K562 (cell line): Measurements from ENCODE around the gene FLOT2. TPM values are rescaled to one million over a fixed set of nuclear protein-coding genes. Genes with fewer than 3 reads are reported as not detected.

ENCODE experiments used
- ARID4B ChIP-seq: sonication (generic); formaldehyde crosslinking; IDR thresholded peaks from 2 replicates; pipeline ENCODE4 v1.8.0; 2022; ENCODE audit warnings: mild to moderate bottlenecking, missing genetic modification reagents
- BRD9 ChIP-seq: fragments of 450-650 bp; IDR thresholded peaks from 2 replicates; pipeline ENCODE4 v1.6.1; 2018; ENCODE audit warnings: low read depth; ENCODE audit not compliant: partially characterized antibody
- CREB3L1 ChIP-seq: fragments of 450-650 bp; IDR thresholded peaks from 2 replicates; pipeline ENCODE4 v1.6.1; 2014; ENCODE audit warnings: low read depth, mild to moderate bottlenecking, moderate library complexity, borderline replicate concordance
- ETS1 ChIP-seq: conservative IDR thresholded peaks from 2 replicates; pipeline ENCODE4 v1.6.1; 2011; ENCODE audit warnings: low read depth, mild to moderate bottlenecking, low read length; ENCODE audit not compliant: control insufficient read depth
- KDM2B ChIP-seq: fragments of 250-450 bp; sonication (Bioruptor Pico); IDR thresholded peaks from 2 replicates; pipeline ENCODE4 v1.8.0; 2021; ENCODE audit warnings: mild to moderate bottlenecking, moderate library complexity
- LCOR ChIP-seq: sonication (generic); formaldehyde crosslinking; IDR thresholded peaks from 2 replicates; pipeline ENCODE4 v1.8.0; 2022; ENCODE audit warnings: mild to moderate bottlenecking, missing genetic modification reagents
- MAZ ChIP-seq, 2 experiments: fragments of 450-650 bp in 1 of 2; sonication (generic) in 1 of 2; formaldehyde crosslinking; IDR thresholded peaks in 1 of 2; conservative IDR thresholded peaks in 1 of 2; 2 replicates each; pipeline versions ENCODE4 v1.4.0 to v1.5.0; 2020; ENCODE audit warnings: mild to moderate bottlenecking in 1 of 2, missing genetic modification reagents in 1 of 2
- MTA1 ChIP-seq: fragments of 450-650 bp; IDR thresholded peaks from 2 replicates; pipeline ENCODE4 v1.6.1; 2017; ENCODE audit warnings: borderline replicate concordance
- MTA3 ChIP-seq: fragments of 450-650 bp; formaldehyde crosslinking; IDR thresholded peaks from 2 replicates; pipeline ENCODE4 v1.6.1; 2017; ENCODE audit warnings: mild to moderate bottlenecking, borderline replicate concordance
- POLR2AphosphoS5 ChIP-seq: IDR thresholded peaks from 2 replicates; pipeline ENCODE4 v1.6.1; 2011; ENCODE audit warnings: mild to moderate bottlenecking, low read depth, low read length, moderate library complexity; ENCODE audit not compliant: control insufficient read depth, insufficient read depth
- RBM22 ChIP-seq: fragments of 200-400 bp; formaldehyde crosslinking; IDR thresholded peaks from 2 replicates; pipeline ENCODE4 v1.6.1; 2018; ENCODE audit warnings: low read length, low read depth; ENCODE audit not compliant: poor library complexity, severe bottlenecking
- TAL1 ChIP-seq: fragments of 450-650 bp; IDR thresholded peaks from 2 replicates; pipeline ENCODE4 v1.6.1; 2016; ENCODE audit warnings: mild to moderate bottlenecking
- ZBTB1 ChIP-seq: sonication (generic); formaldehyde crosslinking; IDR thresholded peaks from 2 replicates; pipeline ENCODE4 v1.8.1; 2023; ENCODE audit warnings: missing genetic modification reagents, low read depth, mild to moderate bottlenecking, borderline replicate concordance
- ZNF384 ChIP-seq: IDR thresholded peaks from 2 replicates; pipeline ENCODE4 v1.6.1; 2012; ENCODE audit warnings: low read depth, low read length, improper control_type of control experiment
- polyA plus RNA-seq, 8 experiments: library from polyadenylated mRNA; depleted of rRNA in 4 of 8; stranded (reverse) in 5 of 8; unstranded in 3 of 8; fragments of >200 nt; fragmentation: Nextera tagmentation in 2 of 8; fragmentation: Illumina TruSeq in 1 of 8; extraction: Ambion mirVana in 2 of 8; extraction: Trizol in 1 of 8; gene quantifications; 2 replicates each; pipeline versions ENCODE4 v1.2.1 to v1.2.3, GENCODE V29; 2011 to 2014; ENCODE audit warnings: inconsistent platforms in 1 of 8, missing spikeins in 1 of 8
- total RNA-seq, 7 experiments: library from RNA; depleted of rRNA in 6 of 7; stranded (reverse); fragments of >200 nt in 6 of 7; fragmentation: Illumina TruSeq in 2 of 7; extraction: Trizol in 2 of 7; gene quantifications; 2 replicates each; pipeline versions ENCODE4 v1.2.1 to v1.2.3, GENCODE V29; 2011 to 2021; ENCODE audit warnings: low replicate concordance in 1 of 7
- TF ChIP-seq, protein P1 (sequence below): fragments of 450-650 bp; formaldehyde crosslinking; IDR thresholded peaks from 2 replicates; pipeline ENCODE4 v1.4.0; 2020; ENCODE audit warnings: mild to moderate bottlenecking, moderate library complexity
- TF ChIP-seq, protein P2 (sequence below): fragments of 250-450 bp; sonication (Bioruptor Pico); IDR thresholded peaks from 2 replicates; pipeline ENCODE4 v1.4.0; 2020; ENCODE audit warnings: mild to moderate bottlenecking, moderate library complexity

Gene FLOT2
- total and polyA plus RNA-seq, 9 of the 15 experiments (the other 6 are each of a cell fraction or from before 2014, with no cell fraction given), result 17.5 to 138 (median 41.7) TPM

DNA sequence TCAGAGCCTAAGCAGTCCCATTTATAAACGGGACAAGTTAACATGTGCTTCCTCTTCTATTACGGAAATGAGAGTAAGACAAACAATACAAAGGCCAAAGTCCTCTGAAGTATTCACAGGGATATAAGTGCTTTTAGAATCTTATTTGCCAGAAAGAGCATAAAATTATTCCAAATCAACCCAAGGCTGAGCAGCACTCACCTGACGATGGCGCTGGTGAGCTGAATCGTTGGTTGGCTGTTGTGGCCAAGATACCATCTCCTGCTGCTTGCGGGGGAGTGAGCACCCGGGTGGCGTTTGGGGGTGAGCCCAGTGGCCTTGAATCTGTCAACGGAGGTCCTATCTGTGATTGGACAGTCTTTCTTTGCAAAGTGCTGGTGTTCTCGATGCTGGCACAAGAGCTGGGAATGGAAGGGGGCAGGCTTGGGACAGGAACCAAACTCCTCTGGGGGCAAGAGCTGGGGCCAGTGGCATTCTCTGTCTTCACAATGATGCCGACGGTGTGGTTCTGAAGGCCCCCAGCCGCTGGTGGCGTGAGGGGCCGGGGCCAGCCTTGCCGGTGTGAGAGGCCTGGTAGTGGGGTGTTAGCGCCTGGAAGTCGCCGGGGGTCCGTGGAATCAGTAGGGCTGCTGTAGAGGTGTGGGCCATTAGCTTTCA, 14.9 kb upstream of the FLOT2 start (continued):
- TF ChIP-seq ARID4B (CRISPR knock-in tag) (no peak), CREB3L1 (0 out of 2 replicates have a peak, but pooled peaks have one; percentile 41), MAZ (CRISPR knock-in tag; conservative IDR thresholded peaks at IDR 0.05 in 1 of 2, IDR thresholded peaks at IDR 0.05 in 1 of 2) (peak; percentile 37 to 60; a peak in 2 of 4 replicates), KDM2B (CRISPR knock-in tag) (no peak), MTA3 (0 out of 2 replicates have a peak, but pooled peaks have one; percentile 79), BRD9 (no peak), POLR2AphosphoS5 (peak; percentile 79), MTA1 (peak; percentile 68; the same call in 1 of the 2 replicates), RBM22 (peak; percentile 73), LCOR (peak; percentile 56; the same call in 1 of the 2 replicates), ZBTB1 (CRISPR knock-in tag) (no peak), TAL1 (peak; percentile 81), ZNF384 (no peak), ETS1 (no peak; the same call in 1 of the 2 replicates)
- TF ChIP-seq, protein P1, sequence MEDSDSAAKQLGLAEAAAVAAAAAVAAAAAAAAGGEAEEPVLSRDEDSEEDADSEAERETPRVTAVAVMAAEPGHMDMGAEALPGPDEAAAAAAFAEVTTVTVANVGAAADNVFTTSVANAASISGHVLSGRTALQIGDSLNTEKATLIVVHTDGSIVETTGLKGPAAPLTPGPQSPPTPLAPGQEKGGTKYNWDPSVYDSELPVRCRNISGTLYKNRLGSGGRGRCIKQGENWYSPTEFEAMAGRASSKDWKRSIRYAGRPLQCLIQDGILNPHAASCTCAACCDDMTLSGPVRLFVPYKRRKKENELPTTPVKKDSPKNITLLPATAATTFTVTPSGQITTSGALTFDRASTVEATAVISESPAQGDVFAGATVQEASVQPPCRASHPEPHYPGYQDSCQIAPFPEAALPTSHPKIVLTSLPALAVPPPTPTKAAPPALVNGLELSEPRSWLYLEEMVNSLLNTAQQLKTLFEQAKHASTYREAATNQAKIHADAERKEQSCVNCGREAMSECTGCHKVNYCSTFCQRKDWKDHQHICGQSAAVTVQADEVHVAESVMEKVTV (CRISPR knock-in tag), result 0 out of 2 replicates have a peak, but pooled peaks have one; percentile 51
- TF ChIP-seq, protein P2, sequence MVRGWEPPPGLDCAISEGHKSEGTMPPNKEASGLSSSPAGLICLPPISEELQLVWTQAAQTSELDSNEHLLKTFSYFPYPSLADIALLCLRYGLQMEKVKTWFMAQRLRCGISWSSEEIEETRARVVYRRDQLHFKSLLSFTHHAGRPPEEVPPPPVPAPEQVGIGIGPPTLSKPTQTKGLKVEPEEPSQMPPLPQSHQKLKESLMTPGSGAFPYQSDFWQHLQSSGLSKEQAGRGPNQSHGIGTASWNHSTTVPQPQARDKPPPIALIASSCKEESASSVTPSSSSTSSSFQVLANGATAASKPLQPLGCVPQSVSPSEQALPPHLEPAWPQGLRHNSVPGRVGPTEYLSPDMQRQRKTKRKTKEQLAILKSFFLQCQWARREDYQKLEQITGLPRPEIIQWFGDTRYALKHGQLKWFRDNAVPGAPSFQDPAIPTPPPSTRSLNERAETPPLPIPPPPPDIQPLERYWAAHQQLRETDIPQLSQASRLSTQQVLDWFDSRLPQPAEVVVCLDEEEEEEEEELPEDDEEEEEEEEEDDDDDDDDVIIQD, result no peak
